Stomach smooth muscle (tissue), 2 donors: ENCODE data around the gene CACNB2.

Source experiments
- H3K27ac ChIP-seq: one replicate; pipeline ENCODE4 v1.7.0; 2013; ENCODE audit warnings: mild to moderate bottlenecking, low read length, inconsistent platforms
- H3K27me3 ChIP-seq, 2 donors: one replicate each; pipeline ENCODE4 v1.7.0; 2013; ENCODE audit warnings: low read length in 2 of 2; ENCODE audit not compliant: insufficient read depth in 2 of 2, control insufficient read depth in 1 of 2
- H3K36me3 ChIP-seq, 2 donors: one replicate each; pipeline ENCODE4 v1.7.0; 2013; ENCODE audit warnings: low read length in 2 of 2; ENCODE audit not compliant: control insufficient read depth in 2 of 2, insufficient read depth in 2 of 2
- H3K4me1 ChIP-seq: one replicate; pipeline ENCODE4 v1.7.0; 2013; ENCODE audit warnings: low read length; ENCODE audit not compliant: control insufficient read depth, insufficient read depth
- H3K4me3 ChIP-seq, 2 donors: one replicate each; pipeline ENCODE4 v1.7.0; 2013; ENCODE audit warnings: low read length in 2 of 2
- H3K9ac ChIP-seq, 2 donors: one replicate each; pipeline ENCODE4 v1.7.0; 2013; ENCODE audit warnings: low read length in 2 of 2, mild to moderate bottlenecking in 1 of 2
- H3K9me3 ChIP-seq, 2 donors: one replicate each; pipeline ENCODE4 v1.7.0; 2013; ENCODE audit warnings: low read length in 2 of 2; ENCODE audit not compliant: control insufficient read depth in 2 of 2
- donor health status: healthy.
- donor health status: Pancreatic carcinoma.

Gene CACNB2

DNA sequence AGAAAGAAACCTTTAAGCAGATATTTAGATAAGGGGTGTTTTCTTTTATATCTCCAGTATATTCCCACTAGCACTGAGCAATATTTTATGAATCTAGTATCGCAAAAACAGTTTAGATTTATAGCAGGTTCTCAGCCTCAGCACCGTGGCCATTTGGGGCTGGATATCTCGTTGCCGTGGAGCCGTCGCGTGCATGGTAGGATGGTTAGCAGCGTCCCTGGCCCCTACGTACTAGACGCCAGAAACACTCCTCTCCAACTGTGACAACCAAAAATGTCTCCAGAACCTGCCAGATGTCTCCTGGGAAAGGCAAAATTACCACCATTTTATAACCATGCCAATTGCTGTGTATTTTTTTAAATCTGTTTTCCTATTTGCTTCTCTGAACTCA, 172.9 kb downstream of the CACNB2 start:
- Histone ChIP-seq H3K9ac (no peak overlapping the region), H3K9me3 (no peaks in the 10 kb centered on the region), H3K36me3 (no peaks in the 10 kb centered on the region), H3K4me1 (peaks cover 19% of the 10 kb centered on the region), H3K27me3 (no peaks in the 10 kb centered on the region), H3K4me3 (peak overlapping the region in 1 of 2 donors; percentile 17), H3K27ac (no peak overlapping the region)

DNA sequence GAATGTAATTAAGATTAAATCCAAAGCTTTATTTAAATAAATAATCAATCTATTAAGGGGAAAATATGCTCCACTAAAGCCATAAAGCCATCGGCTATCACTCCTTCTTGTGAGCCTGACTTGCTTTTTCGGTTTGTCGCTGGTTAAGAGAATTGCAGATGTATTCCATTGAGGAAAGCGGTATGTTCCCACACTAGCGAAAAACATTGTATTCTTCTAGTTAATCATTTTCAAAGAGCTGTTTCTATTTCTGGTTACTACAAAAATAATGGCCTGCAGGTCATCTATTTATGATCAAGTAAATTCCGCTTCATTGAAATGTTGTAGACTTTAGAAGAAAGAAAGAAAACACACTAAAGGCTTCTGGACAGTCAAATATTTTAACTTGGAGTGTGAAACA, 173.4 kb downstream of the CACNB2 start:
- H3K9me3 ChIP-seq = no peaks in the 10 kb centered on the region
- H3K27me3 ChIP-seq = no peaks in the 10 kb centered on the region
- no peaks in the 10 kb centered on the region for H3K36me3 ChIP-seq
- no peak overlapping the region for H3K9ac ChIP-seq
- H3K27ac ChIP-seq = no peak overlapping the region
- no peak overlapping the region for H3K4me3 ChIP-seq
- peaks cover 14% of the 10 kb centered on the region for H3K4me1 ChIP-seq

DNA sequence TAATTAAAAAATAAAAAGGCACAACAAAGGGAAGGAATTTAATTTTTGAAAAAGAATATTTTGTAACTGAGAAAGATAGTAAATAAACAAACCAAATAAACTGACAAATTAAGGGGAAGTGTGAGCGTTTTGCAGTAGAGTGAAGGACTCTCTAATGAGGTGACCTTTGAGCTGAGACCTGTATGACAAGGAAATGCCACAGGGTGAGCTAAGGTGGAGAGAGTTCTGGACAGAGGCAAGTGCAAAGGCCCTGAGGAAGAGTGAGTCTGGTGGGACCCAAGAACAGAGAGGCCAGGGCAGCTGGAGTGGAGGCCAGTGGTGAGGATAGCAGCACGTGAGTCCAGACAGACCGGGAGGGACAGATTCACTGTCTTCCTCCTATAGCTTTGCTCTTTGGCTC, 179.4 kb downstream of the CACNB2 start:
- Histone ChIP-seq H3K27ac (no peak overlapping the region), H3K4me1 (no peaks in the 10 kb centered on the region), H3K4me3 (no peak overlapping the region), H3K9me3 (no peaks in the 10 kb centered on the region), H3K9ac (no peak overlapping the region), H3K27me3 (no peaks in the 10 kb centered on the region), H3K36me3 (no peaks in the 10 kb centered on the region)

DNA sequence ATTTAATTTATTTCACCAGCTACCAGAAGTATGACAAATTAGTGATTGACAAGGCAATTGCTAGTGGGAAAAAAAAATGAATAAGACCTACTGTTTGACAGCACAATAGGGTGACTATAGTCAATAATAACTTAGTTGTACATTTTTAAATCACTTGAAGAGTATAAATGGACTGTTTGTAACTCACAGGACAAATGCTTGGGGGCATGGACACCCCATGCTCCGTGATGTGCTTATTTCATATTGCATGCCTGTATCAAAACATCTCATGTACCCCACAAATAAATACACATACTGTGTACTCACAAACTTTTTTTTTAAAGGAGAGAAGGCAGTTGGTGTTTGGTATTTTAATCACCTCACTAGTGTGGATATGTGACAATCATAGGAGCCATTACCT, 181.1 kb downstream of the CACNB2 start:
- Histone ChIP-seq H3K9me3 (no peaks in the 10 kb centered on the region), H3K36me3 (no peaks in the 10 kb centered on the region), H3K27ac (no peak overlapping the region), H3K9ac (no peak overlapping the region), H3K4me3 (no peak overlapping the region), H3K27me3 (no peaks in the 10 kb centered on the region), H3K4me1 (no peaks in the 10 kb centered on the region)

DNA sequence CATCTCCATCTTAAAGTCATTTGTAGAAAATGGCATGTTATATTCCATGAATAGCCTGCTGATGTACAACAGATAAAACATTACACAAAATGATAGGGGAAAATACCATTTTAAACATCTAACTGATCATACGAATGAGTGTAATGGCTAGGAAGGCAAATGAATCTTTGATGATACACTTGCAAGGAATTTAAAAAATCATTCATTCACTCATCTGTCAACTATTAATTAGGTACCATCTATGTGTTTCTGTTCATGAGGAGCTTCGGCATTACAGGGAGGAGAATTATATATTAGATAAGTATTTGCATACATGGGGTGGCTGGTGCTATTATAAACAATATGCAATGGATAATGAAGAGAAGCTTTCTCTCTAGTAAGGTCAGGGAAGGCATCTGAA, 183.7 kb downstream of the CACNB2 start:
- H3K4me1 ChIP-seq = no peaks in the 10 kb centered on the region
- no peaks in the 10 kb centered on the region for H3K9me3 ChIP-seq
- no peak overlapping the region for H3K9ac ChIP-seq
- no peak overlapping the region for H3K4me3 ChIP-seq
- no peaks in the 10 kb centered on the region for H3K36me3 ChIP-seq
- H3K27ac ChIP-seq = no peak overlapping the region
- no peaks in the 10 kb centered on the region for H3K27me3 ChIP-seq

DNA sequence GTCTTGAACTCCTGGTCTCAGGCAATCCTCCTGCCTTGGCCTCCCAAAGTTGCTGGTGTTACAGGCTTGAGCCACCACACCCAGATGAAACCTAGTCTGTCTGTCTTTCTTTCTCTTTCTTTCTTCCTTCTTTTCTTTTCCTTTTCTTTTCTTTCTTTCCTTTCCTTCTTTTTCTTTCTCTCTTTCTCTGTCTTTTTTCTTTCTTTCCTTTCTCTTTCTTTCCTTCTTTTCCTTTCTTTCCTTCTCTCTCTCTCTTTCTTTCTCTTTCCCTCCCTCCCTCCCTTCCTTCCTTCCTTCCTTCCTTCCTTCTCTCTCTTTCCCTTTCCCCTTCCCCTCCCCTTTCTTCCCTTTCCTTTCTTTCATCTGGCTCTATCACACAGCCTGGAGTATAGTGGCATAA, 185.2 kb downstream of the CACNB2 start:
- Histone ChIP-seq H3K9me3 (no peaks in the 10 kb centered on the region), H3K27me3 (no peaks in the 10 kb centered on the region), H3K36me3 (no peaks in the 10 kb centered on the region), H3K9ac (no peak overlapping the region), H3K27ac (no peak overlapping the region), H3K4me3 (no peak overlapping the region), H3K4me1 (no peaks in the 10 kb centered on the region)

DNA sequence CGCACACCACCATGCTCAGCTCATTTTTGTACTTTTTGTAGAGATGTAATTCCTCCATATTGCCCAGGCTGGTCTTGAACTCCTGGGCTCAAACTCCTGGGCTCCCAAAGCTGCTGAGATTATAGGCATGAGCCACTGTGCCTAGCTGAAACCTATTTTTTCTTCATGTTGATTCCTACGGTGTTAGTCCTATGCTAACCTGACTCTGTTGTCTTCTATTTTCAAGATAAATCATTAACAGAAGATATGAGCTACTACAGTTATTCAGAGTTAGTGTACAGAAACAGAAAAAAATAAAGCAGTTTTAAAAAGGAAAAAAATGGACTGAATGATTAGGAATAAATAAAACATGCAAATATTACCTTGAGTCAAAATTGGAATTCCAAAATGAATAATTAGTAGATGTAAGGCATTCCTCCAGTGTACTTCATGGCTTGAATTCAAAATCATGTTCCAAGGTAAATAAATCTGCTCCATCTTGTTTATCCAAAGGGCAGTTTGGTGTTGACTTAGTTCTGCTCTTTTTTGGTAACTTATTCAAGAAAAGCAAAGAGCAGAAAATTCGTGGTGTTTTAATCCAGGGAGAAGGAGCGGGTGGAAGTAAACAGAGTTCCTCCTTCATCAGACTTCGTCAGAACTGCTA, 185.8 kb downstream of the CACNB2 start:
- H3K9me3 ChIP-seq = no peaks in the 10 kb centered on the region
- no peaks in the 10 kb centered on the region for H3K36me3 ChIP-seq
- H3K27ac ChIP-seq = no peak overlapping the region
- no peak overlapping the region for H3K9ac ChIP-seq
- H3K4me3 ChIP-seq = no peak overlapping the region
- no peaks in the 10 kb centered on the region for H3K27me3 ChIP-seq
- H3K4me1 ChIP-seq = no peaks in the 10 kb centered on the region

DNA sequence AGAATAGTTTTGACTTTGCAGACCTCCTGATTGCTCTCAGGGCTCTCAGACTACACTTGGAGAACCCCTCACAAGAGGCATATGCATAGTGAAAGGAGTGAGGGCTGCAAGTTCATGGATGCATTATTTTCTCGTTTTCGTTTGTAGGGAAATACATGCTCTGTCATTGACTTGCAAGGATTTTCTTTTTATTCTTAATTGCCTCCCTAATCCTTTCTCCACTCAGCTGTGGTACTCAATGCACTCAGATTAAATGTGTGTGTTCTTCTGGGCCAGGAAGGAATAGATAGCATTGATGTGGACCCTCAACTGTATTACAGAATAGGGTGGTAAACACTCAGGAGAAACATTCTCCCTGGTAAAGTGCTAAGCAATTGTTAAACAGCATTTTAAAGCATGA, 188.7 kb downstream of the CACNB2 start:
- no peaks in the 10 kb centered on the region for H3K27me3 ChIP-seq
- peaks cover 1% of the 10 kb centered on the region for H3K4me1 ChIP-seq
- H3K4me3 ChIP-seq = no peak overlapping the region
- H3K9ac ChIP-seq = no peak overlapping the region
- no peak overlapping the region for H3K27ac ChIP-seq
- H3K9me3 ChIP-seq = peaks cover 0 to 5% of the 10 kb centered on the region in 2 donors
- H3K36me3 ChIP-seq = no peaks in the 10 kb centered on the region

DNA sequence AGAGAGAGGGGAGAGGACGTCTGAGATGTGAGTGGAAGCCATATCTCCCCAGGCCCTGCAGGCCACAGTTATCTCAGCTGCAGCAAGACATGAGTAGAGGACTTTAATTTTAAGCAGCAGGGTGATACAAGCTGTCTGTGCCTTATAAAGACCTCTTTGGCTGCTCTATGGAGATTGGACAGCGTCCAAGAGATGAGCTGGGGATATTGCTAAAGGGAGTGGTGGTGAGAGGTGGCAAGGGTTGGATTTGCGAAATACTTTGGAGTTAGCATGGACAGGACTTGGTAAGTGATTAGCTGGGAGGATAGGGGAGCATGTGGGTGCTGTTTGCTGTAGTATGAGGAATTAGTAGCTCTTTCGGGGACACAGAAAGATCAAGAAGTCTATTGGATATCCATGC, 191.8 kb downstream of the CACNB2 start:
- Histone ChIP-seq H3K36me3 (no peaks in the 10 kb centered on the region), H3K9ac (no peak overlapping the region), H3K27me3 (no peaks in the 10 kb centered on the region), H3K27ac (no peak overlapping the region), H3K4me1 (peaks cover 9% of the 10 kb centered on the region), H3K4me3 (no peak overlapping the region), H3K9me3 (peaks cover 0 to 5% of the 10 kb centered on the region in 2 donors)

DNA sequence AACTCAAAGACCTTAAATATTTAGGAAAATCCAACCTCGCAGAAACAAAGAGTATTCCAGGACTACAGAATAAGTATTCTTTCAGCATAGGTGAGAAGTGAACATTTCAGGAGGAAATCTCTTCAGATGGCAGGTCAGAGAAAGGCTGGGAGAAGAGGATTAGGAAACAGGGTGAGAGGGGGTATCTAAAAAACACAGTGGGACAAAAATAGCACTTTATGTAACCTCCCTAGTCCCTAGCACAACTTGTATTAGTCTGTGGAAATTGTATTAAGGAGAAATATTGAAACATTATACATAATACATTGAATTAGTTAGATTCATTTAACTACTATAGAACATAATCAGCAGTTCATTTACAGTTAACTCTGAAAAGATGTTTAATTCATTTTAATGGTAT, 192.3 kb downstream of the CACNB2 start:
- Histone ChIP-seq H3K9me3 (peaks cover 0 to 5% of the 10 kb centered on the region in 2 donors), H3K4me3 (no peak overlapping the region), H3K4me1 (peaks cover 9% of the 10 kb centered on the region), H3K27ac (no peak overlapping the region), H3K27me3 (no peaks in the 10 kb centered on the region), H3K9ac (no peak overlapping the region), H3K36me3 (no peaks in the 10 kb centered on the region)

DNA sequence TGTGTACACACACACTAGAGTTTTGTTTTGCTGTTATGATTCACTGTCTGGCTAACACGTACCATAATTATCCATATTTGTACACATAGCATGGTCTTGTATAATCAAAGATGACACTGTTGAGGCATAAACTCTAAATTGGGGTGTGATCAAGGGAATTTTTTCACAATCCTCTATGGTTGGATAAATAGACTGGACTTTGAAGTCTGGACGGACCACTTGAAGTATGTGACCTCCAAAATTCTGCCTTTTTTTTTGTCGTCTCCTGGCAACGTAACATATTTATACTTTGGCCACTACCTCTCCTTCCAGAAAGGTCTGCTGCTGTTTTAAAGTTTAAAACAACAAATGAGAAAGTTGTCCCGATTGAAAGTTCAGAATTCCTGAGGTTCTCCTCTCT, 193.4 kb downstream of the CACNB2 start:
- no peaks in the 10 kb centered on the region for H3K27me3 ChIP-seq
- peaks cover 9% of the 10 kb centered on the region for H3K4me1 ChIP-seq
- H3K27ac ChIP-seq = peak overlapping the region; percentile 58
- no peaks in the 10 kb centered on the region for H3K36me3 ChIP-seq
- peak overlapping the region in 1 of 2 donors; percentile 49 for H3K9ac ChIP-seq
- peaks cover 0 to 5% of the 10 kb centered on the region in 2 donors for H3K9me3 ChIP-seq
- H3K4me3 ChIP-seq = peak overlapping the region; percentile 58 to 66
